ENCODE measurements around the gene CCDC40.

CCDC40 gene

DNA sequence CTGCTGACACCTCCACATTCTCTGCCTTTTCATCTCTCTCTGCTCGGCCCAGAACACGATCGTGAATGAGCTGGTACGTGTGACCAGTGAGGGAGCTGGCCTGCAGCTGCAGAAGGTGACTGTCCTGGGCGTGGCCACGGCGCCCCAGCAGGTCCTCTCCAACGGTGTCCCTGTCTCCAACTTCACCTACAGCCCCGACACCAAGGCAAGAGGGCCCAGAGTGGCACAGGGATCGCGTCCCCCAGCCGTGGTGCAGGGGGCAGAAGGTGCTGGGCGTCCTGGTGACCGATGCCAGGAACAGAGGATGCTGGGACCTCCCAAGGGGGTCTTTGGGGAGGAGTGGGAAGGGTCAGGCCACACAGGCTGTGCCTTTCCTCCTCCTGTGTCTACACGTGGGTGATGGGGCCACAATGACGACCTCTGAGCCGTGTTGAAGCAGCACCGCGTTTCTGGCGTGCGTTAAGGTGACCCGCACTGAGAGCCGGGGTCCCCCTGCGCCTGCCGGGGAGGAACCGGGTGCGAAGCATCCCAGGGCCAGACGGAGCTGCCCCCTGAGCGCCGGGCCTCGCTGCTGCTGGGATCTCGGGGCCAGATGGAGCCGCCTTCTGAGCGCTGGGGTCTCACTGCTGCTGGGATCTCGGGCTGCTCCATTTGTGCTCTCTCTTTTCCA, 82.3 kb downstream of the CCDC40 start:
- no peak overlapping the region for H3K4me2 ChIP-seq (ENCODE audit: low read length)
- H3K36me3 ChIP-seq (ENCODE audit: insufficient read depth, low read length), result no peaks in the 10 kb centered on the region
- H3K9me3 ChIP-seq (replicated peaks; ENCODE audit: low read length), result no peaks in the 10 kb centered on the region
- H3K4me3 ChIP-seq (ENCODE audit: low read length), result no peak overlapping the region
- no peak overlapping the region for H3K9ac ChIP-seq (ENCODE audit: low read depth, low read length)
- no peaks in the 10 kb centered on the region for H3K27me3 ChIP-seq (ENCODE audit: control insufficient read depth, insufficient read depth, low read length)
- H3K4me1 ChIP-seq (ENCODE audit: control insufficient read depth, insufficient read depth, low read length), result no peaks in the 10 kb centered on the region

DNA sequence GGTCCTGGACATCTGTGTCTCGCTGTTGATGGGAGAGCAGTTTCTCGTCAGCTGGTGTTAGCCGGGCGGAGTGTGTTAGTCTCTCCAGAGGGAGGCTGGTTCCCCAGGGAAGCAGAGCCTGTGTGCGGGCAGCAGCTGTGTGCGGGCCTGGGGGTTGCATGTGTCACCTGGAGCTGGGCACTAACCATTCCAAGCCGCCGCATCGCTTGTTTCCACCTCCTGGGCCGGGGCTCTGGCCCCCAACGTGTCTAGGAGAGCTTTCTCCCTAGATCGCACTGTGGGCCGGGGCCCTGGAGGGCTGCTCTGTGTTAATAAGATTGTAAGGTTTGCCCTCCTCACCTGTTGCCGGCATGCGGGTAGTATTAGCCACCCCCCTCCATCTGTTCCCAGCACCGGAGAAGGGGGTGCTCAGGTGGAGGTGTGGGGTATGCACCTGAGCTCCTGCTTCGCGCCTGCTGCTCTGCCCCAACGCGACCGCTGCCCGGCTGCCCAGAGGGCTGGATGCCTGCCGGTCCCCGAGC, 82.9 kb downstream of the CCDC40 start:
- H3K36me3 ChIP-seq (ENCODE audit: insufficient read depth, low read length), result no peaks in the 10 kb centered on the region
- no peaks in the 10 kb centered on the region for H3K4me1 ChIP-seq (ENCODE audit: control insufficient read depth, insufficient read depth, low read length)
- H3K4me2 ChIP-seq (ENCODE audit: low read length), result no peak overlapping the region
- no peak overlapping the region for H3K9ac ChIP-seq (ENCODE audit: low read depth, low read length)
- no peaks in the 10 kb centered on the region for H3K9me3 ChIP-seq (replicated peaks; ENCODE audit: low read length)
- no peaks in the 10 kb centered on the region for H3K27me3 ChIP-seq (ENCODE audit: control insufficient read depth, insufficient read depth, low read length)
- no peak overlapping the region for H3K4me3 ChIP-seq (ENCODE audit: low read length)

DNA sequence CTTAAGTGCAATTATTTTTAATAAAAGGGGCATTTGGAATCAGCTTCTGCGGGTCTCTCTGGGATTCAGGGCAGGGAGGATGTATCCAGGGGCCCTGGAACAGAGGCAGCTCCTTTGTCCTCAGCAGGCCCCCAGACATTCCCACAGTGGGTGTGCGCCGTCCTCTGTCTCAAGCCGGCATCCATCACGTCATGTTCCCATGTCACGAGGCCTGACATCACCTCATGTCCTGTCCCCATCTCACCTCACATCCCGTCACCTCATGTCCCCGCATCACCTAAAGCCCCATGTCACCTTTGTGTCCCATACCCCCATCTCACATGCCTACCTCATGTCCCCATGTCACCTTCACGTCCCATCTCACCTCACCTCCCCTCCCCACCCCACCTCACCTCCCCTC, 83.4 kb downstream of the CCDC40 start:
- no peaks in the 10 kb centered on the region for H3K27me3 ChIP-seq (ENCODE audit: control insufficient read depth, insufficient read depth, low read length)
- H3K9me3 ChIP-seq (replicated peaks; ENCODE audit: low read length), result no peaks in the 10 kb centered on the region
- no peaks in the 10 kb centered on the region for H3K36me3 ChIP-seq (ENCODE audit: insufficient read depth, low read length)
- no peak overlapping the region for H3K4me3 ChIP-seq (ENCODE audit: low read length)
- H3K4me1 ChIP-seq (ENCODE audit: control insufficient read depth, insufficient read depth, low read length), result no peaks in the 10 kb centered on the region
- no peak overlapping the region for H3K9ac ChIP-seq (ENCODE audit: low read depth, low read length)
- H3K4me2 ChIP-seq (ENCODE audit: low read length), result no peak overlapping the region

DNA sequence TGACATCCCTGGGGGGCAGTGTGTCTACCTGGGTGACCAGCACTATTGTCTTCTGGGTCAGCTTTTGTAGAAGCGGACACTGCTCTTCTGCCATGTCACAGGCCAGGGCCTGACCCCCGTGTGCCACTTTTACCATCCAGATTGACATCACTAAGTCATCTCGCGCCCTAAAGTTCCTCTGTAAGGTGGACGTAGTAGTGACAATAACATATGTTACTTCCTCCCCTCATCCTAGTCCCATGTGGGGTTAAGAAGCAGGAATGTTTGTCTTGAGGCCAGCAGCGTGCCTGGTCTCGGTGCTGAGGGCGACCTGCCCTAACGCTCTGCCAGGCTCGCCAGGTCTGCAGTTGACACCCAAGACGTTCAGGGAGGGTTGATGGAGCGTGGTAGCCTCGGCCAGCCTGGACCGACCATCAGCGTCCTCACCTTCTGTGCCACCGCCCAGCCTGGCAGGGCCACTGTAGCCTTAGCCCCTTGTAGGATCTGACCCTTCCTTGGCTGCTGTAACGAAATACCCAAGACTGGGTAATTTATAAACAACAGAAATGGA, 85.7 kb downstream of the CCDC40 start:
- Histone ChIP-seq H3K4me1 (ENCODE audit: control insufficient read depth, insufficient read depth, low read length) (peaks cover 9% of the 10 kb centered on the region), H3K36me3 (ENCODE audit: insufficient read depth, low read length) (no peaks in the 10 kb centered on the region), H3K27me3 (ENCODE audit: control insufficient read depth, insufficient read depth, low read length) (peaks cover 6% of the 10 kb centered on the region), H3K9me3 (replicated peaks; ENCODE audit: low read length) (no peaks in the 10 kb centered on the region), H3K4me3 (ENCODE audit: low read length) (no peak overlapping the region), H3K4me2 (ENCODE audit: low read length) (no peak overlapping the region), H3K9ac (ENCODE audit: low read depth, low read length) (no peak overlapping the region)

DNA sequence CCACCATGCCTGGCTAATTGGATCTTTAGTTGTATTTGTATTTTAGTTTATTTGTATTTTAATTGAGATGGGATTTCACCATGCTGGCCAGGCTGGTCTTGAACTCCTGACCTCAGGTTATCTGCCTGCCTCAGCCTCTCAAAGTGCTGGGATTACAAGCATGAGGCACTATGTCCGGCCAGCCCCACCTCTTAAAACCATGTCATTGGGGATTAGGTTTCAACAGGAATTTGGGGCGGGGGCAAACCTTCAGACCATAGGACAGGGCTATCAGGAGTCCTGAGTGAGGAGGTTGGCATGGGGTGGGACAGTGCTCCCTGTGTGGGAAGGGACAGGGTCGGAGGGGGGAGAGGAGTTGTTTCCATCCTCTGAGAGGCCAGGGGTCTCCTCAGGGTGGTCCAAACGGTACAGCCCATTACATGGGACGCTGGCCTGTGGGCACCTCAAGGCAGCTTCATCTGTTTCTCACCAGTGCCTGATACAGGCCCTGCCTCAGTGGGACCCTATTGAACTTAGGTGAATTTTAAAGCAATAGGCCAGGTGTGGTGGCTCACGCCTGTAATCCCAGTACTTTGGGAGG, 86.6 kb downstream of the CCDC40 start:
- Histone ChIP-seq H3K4me2 (ENCODE audit: low read length) (no peak overlapping the region), H3K9ac (ENCODE audit: low read depth, low read length) (no peak overlapping the region), H3K9me3 (replicated peaks; ENCODE audit: low read length) (no peaks in the 10 kb centered on the region), H3K36me3 (ENCODE audit: insufficient read depth, low read length) (no peaks in the 10 kb centered on the region), H3K27me3 (ENCODE audit: control insufficient read depth, insufficient read depth, low read length) (peaks cover 12% of the 10 kb centered on the region), H3K4me3 (ENCODE audit: low read length) (no peak overlapping the region), H3K4me1 (ENCODE audit: control insufficient read depth, insufficient read depth, low read length) (peaks cover 9% of the 10 kb centered on the region)

DNA sequence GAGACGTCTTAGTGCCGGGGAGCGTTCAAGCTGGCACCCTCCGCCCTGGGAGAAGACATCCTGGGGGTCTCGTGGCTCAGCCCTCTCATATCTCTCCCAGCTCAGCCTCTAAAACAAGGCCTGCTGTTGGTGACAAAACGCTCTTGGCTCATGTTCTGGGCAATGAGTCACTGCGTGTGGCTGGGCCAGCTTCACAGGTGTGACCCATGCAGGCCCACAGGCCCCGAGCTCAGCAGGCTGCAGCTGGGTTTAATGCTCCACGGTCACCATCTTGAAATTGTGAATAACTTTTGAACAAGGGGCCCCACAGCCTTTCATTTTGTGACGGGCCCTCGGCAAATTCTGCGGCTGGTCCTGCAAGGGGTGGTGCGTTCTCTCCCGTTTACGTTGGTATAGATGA, 87.3 kb downstream of the CCDC40 start:
- H3K4me2 ChIP-seq (ENCODE audit: low read length), result no peak overlapping the region
- no peak overlapping the region for H3K9ac ChIP-seq (ENCODE audit: low read depth, low read length)
- H3K4me3 ChIP-seq (ENCODE audit: low read length), result no peak overlapping the region
- no peaks in the 10 kb centered on the region for H3K9me3 ChIP-seq (replicated peaks; ENCODE audit: low read length)
- no peaks in the 10 kb centered on the region for H3K36me3 ChIP-seq (ENCODE audit: insufficient read depth, low read length)
- H3K4me1 ChIP-seq (ENCODE audit: control insufficient read depth, insufficient read depth, low read length), result peaks cover 9% of the 10 kb centered on the region
- peaks cover 12% of the 10 kb centered on the region for H3K27me3 ChIP-seq (ENCODE audit: control insufficient read depth, insufficient read depth, low read length)

DNA sequence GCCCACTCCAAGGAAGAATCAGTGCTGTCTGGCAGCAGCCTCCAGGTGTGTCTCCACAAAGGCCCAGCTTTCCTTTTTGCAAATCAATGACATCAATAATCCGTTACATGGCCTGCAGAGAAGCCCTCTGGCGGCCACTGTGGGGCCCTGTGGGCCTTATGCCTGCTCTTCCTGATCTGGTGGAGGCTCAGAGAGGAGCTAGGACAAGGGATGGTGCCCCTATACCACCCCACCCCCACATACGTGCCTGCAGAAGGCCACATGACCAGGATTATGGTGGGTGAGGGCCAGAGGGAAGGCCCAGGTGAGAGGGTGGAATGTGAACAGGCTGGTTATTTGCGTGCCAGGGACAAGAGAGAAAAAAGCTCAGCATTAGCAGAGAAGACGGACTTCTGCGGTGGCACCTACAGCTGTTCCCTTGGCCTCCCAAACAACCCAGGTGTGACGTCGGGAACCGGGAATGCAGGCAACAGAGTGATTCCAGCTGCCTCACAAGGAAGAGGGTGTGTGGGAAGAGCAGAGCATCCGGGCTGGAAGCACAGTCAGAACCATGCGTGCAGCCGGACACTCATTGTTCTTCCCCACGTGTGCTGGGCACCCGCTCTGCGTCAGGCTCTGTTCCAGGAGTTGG, 88.0 kb downstream of the CCDC40 start:
- H3K9ac ChIP-seq (ENCODE audit: low read depth, low read length), result no peak overlapping the region

DNA sequence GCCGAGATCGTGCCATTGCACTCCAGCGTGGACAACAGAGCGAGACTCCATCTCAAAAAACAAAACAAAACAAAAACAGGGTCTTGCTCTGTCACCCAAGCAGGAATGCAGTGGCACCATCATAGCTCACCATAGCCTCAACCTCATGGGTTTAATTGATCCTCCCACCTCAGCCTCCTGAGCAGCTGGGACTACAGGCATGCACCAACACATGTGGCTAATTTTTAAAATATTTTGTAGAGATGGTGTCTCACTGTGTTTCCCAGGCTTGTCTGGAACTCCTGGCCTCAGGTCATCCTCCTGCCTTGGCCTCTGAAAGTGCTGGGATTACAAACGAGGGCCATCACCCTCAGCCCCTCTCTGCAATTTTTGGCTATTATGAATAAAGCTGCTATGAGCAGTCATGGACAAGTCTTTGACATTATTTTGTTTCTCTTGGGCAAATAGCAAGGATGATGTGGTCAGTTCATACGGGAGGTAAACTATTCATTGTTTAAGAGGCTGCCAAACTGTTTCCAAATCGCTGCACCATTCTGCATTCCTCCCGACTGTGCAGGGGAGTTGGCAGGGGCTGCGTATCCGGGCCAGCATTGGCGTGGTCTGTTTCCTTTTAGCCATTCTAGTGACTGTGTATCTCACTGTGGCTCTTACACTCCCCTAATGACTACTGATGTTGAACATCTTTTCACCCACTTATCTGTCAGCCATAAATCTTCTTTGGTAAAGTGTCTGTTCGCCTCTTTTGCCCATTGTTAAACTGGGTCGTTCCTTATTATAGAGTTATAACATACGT, 89.4 kb downstream of the CCDC40 start:
- no peak overlapping the region for H3K9ac ChIP-seq (ENCODE audit: low read depth, low read length)
- peaks cover 12% of the 10 kb centered on the region for H3K27me3 ChIP-seq (ENCODE audit: control insufficient read depth, insufficient read depth, low read length)
- no peaks in the 10 kb centered on the region for H3K9me3 ChIP-seq (replicated peaks; ENCODE audit: low read length)
- no peak overlapping the region for H3K4me3 ChIP-seq (ENCODE audit: low read length)
- no peaks in the 10 kb centered on the region for H3K36me3 ChIP-seq (ENCODE audit: insufficient read depth, low read length)
- H3K4me2 ChIP-seq (ENCODE audit: low read length), result peak overlapping the region; percentile 25
- H3K4me1 ChIP-seq (ENCODE audit: control insufficient read depth, insufficient read depth, low read length), result peaks cover 9% of the 10 kb centered on the region

More for the DNA sequence above, 88.0 kb downstream of the CCDC40 start:
- peaks cover 9% of the 10 kb centered on the region for H3K4me1 ChIP-seq (ENCODE audit: control insufficient read depth, insufficient read depth, low read length)
- no peaks in the 10 kb centered on the region for H3K36me3 ChIP-seq (ENCODE audit: insufficient read depth, low read length)
- H3K4me2 ChIP-seq (ENCODE audit: low read length), result no peak overlapping the region
- H3K4me3 ChIP-seq (ENCODE audit: low read length), result no peak overlapping the region
- H3K27me3 ChIP-seq (ENCODE audit: control insufficient read depth, insufficient read depth, low read length), result peaks cover 12% of the 10 kb centered on the region
- H3K9me3 ChIP-seq (replicated peaks; ENCODE audit: low read length), result no peaks in the 10 kb centered on the region

DNA sequence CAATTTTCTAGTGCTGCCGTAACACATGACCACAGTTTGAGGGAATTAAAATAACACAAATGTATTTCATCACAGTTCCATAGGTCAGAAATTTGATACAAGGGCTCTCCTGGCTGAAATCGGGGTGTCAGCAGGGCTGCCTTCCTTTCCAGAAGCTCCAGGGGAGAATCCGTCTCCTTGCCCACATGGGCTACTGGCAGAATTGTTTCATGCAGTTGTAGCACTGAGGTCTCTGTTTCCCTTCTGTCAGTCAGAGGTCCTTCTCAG, 89.9 kb downstream of the CCDC40 start:
- Histone ChIP-seq H3K36me3 (ENCODE audit: insufficient read depth, low read length) (no peaks in the 10 kb centered on the region), H3K4me3 (ENCODE audit: low read length) (no peak overlapping the region), H3K9me3 (replicated peaks; ENCODE audit: low read length) (no peaks in the 10 kb centered on the region), H3K27me3 (ENCODE audit: control insufficient read depth, insufficient read depth, low read length) (peaks cover 12% of the 10 kb centered on the region), H3K9ac (ENCODE audit: low read depth, low read length) (no peak overlapping the region), H3K4me2 (ENCODE audit: low read length) (peak overlapping the region; percentile 20), H3K4me1 (ENCODE audit: control insufficient read depth, insufficient read depth, low read length) (peaks cover 9% of the 10 kb centered on the region)

DNA sequence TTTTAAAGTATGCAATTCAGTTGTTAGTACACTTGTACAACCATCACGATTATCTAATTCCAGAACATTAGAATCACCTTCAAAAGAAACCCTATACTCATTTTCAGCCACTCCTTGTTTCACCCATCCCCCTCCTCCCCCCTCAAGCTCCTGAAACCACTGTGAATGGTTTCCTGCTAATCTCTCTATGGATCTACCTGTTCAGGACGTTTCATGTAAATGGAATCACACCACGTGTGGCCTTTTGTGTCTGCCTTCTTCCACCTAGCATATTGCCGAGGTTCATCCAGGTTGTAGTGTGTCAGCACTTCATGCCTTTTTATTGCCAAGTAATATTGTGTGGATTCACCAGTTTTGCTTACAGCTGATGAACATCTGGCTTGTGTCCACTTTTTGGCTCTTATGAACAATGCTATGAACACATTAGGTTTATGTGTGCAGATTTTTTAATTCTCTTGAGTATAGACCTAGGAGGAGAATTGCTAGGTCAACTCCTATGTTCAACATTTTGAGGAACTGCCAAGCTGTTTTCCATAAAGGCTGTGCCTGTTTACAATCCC, 92.6 kb downstream of the CCDC40 start:
- H3K4me2 ChIP-seq (ENCODE audit: low read length), result no peak overlapping the region
- no peak overlapping the region for H3K9ac ChIP-seq (ENCODE audit: low read depth, low read length)
- no peak overlapping the region for H3K4me3 ChIP-seq (ENCODE audit: low read length)
- no peaks in the 10 kb centered on the region for H3K9me3 ChIP-seq (replicated peaks; ENCODE audit: low read length)
- H3K4me1 ChIP-seq (ENCODE audit: control insufficient read depth, insufficient read depth, low read length), result peaks cover 9% of the 10 kb centered on the region
- peaks cover 16% of the 10 kb centered on the region for H3K36me3 ChIP-seq (ENCODE audit: insufficient read depth, low read length)
- H3K27me3 ChIP-seq (ENCODE audit: control insufficient read depth, insufficient read depth, low read length), result peaks cover 12% of the 10 kb centered on the region

DNA sequence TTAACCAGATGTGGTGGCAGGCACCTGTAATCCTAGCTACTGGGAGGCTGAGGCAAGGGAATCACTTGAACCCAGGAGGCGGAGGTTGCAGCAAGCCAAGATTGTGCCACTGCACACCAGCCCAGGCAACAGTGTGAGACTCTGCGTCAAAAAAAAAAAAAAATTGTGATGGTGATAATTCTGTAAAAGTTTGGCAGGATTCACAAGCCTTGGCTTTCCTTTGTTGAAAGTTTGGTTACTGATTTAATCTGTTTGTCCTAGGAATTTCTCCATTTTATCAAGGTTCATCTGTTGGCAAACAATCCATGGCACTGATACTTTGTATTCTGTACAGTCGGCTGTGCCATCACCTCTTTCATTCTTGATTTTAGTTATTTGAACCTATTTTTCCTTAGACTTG, 94.5 kb downstream of the CCDC40 start:
- Histone ChIP-seq H3K27me3 (ENCODE audit: control insufficient read depth, insufficient read depth, low read length) (peaks cover 12% of the 10 kb centered on the region), H3K9ac (ENCODE audit: low read depth, low read length) (no peak overlapping the region), H3K4me2 (ENCODE audit: low read length) (no peak overlapping the region), H3K9me3 (replicated peaks; ENCODE audit: low read length) (no peaks in the 10 kb centered on the region), H3K36me3 (ENCODE audit: insufficient read depth, low read length) (peaks cover 32% of the 10 kb centered on the region), H3K4me1 (ENCODE audit: control insufficient read depth, insufficient read depth, low read length) (peaks cover 4% of the 10 kb centered on the region), H3K4me3 (ENCODE audit: low read length) (no peak overlapping the region)
